HG02840 (cell line): Measurements from ENCODE around the gene EIF2D.
A peak's percentile ranks its signal among the peaks of the same experiment; 100 is the strongest.
"Not testable (repeated sequence)": the region's sequence is repeated elsewhere in the genome, so short reads cannot be mapped to it uniquely, and the experiment has no call there.

Source experiments
- ATAC-seq: cut with Tn5 transposase; IDR thresholded peaks from one replicate; pipeline ENCODE4 v1.9.1; 2021; ENCODE audit warnings: mild to moderate bottlenecking, moderate library complexity, moderate number of reproducible peaks; ENCODE audit not compliant: unreplicated experiment, low FRiP score

EIF2D gene

GRCh38 chr1:206612129-206612876 lies at the start of gene EIF2D:
Gene EIF2D, minus strand, starts transcription at chr1:206612465. Its CDS starts 123 bp downstream, at chr1:206612342.
- peak; percentile 83 for ATAC-seq

- ATAC-seq, result no peak
Measured at GRCh38 chr1:206661161-206661820, 49.0 kb upstream of the EIF2D start.

GRCh38 chr1:206660136-206660535 lies 47.9 kb upstream of the EIF2D start:
- no peak for ATAC-seq

GRCh38 chr1:206658981-206659273 lies 46.7 kb upstream of the EIF2D start:
- no peak for ATAC-seq

- ATAC-seq, result no peak
Measured at GRCh38 chr1:206658264-206658980, 46.2 kb upstream of the EIF2D start.

- ATAC-seq, result no peak
Measured at GRCh38 chr1:206657751-206658150, 45.5 kb upstream of the EIF2D start.

- ATAC-seq, result no peak
Measured at GRCh38 chr1:206656936-206657335, 44.7 kb upstream of the EIF2D start.

GRCh38 chr1:206655471-206655882 lies 43.2 kb upstream of the EIF2D start:
- ATAC-seq, result no peak

GRCh38 chr1:206654828-206655227 lies 42.6 kb upstream of the EIF2D start:
- ATAC-seq, result no peak

- ATAC-seq, result no peak
Measured at GRCh38 chr1:206653715-206654459, 41.6 kb upstream of the EIF2D start.

GRCh38 chr1:206651958-206652890 lies 40.0 kb upstream of the EIF2D start:
- no peak for ATAC-seq

GRCh38 chr1:206651014-206651413 lies 38.7 kb upstream of the EIF2D start:
- ATAC-seq, result no peak

- ATAC-seq, result no peak
Measured at GRCh38 chr1:206649261-206649921, 37.1 kb upstream of the EIF2D start.

- ATAC-seq, result no peak
Measured at GRCh38 chr1:206647224-206647623, 35.0 kb upstream of the EIF2D start.

GRCh38 chr1:206646504-206646903 lies 34.2 kb upstream of the EIF2D start:
- no peak for ATAC-seq

GRCh38 chr1:206643118-206643698 lies 30.9 kb upstream of the EIF2D start:
- no peak for ATAC-seq

GRCh38 chr1:206642074-206642473 lies 29.8 kb upstream of the EIF2D start:
- not testable (repeated sequence) for ATAC-seq

GRCh38 chr1:206637605-206638004 lies 25.3 kb upstream of the EIF2D start:
- ATAC-seq, result no peak

- ATAC-seq, result no peak
Measured at GRCh38 chr1:206636671-206637070, 24.4 kb upstream of the EIF2D start.
